Vagina (tissue), 2 donors: Measurements from ENCODE around the gene EXD3. TPM values are rescaled to one million over a fixed set of nuclear protein-coding genes. Genes with fewer than 3 reads are reported as not detected.
"Not testable (repeated sequence)": the region's sequence is repeated elsewhere in the genome, so short reads cannot be mapped to it uniquely, and the experiment has no call there.

Experiments used
- DNase-seq, 2 donors: peaks; one replicate each; pipeline ENCODE4 v3.0.0-alpha.2; 2017; ENCODE audit errors: extremely low spot score in 2 of 2
- H3K27ac ChIP-seq: fragments of 200-600 bp; sonication (generic); one replicate; pipeline ENCODE4 v1.5.1; 2019
- H3K27me3 ChIP-seq: fragments of 200-600 bp; sonication (generic); one replicate; pipeline ENCODE4 v1.5.1; 2019
- H3K36me3 ChIP-seq, 2 donors: fragments of 200-600 bp; sonication (generic); one replicate each; pipeline ENCODE4 v1.5.1; 2017 to 2019
- H3K4me1 ChIP-seq: fragments of 200-600 bp; sonication (generic); one replicate; pipeline ENCODE4 v1.5.1; 2019
- H3K4me3 ChIP-seq, 2 donors: fragments of 200-600 bp; sonication (generic); 1 replicate in 1 of 2; 2 replicates in 1 of 2; pipeline ENCODE4 v1.5.1; 2016 to 2019
- H3K9me3 ChIP-seq: fragments of 200-600 bp; sonication (generic); one replicate; pipeline ENCODE4 v1.5.1; 2019
- CTCF ChIP-seq, 3 experiments: fragments of 450-650 bp in 2 of 3; fragments of 200-600 bp in 1 of 3; sonication (generic) in 1 of 3; IDR thresholded peaks; one replicate each; pipeline ENCODE4 v1.5.1; 2017 to 2019; ENCODE audit warnings: antibody characterized with exemption in 3 of 3, mild to moderate bottlenecking in 2 of 3, moderate library complexity in 2 of 3
- POLR2A ChIP-seq, 2 donors: fragments of 450-650 bp; IDR thresholded peaks; one replicate each; pipeline ENCODE4 v1.6.1; 2017; ENCODE audit warnings: antibody characterized with exemption in 2 of 2, mild to moderate bottlenecking in 2 of 2, moderate library complexity in 2 of 2
- POLR2AphosphoS5 ChIP-seq, 2 donors: sonication (generic); formaldehyde crosslinking; IDR thresholded peaks; one replicate each; pipeline ENCODE4 v1.9.0; 2017; ENCODE audit warnings: antibody characterized with exemption in 2 of 2, mild to moderate bottlenecking in 2 of 2, low read depth in 1 of 2; ENCODE audit not compliant: insufficient read depth in 1 of 2
- intact Hi-C: fragments of 100-400 bp; cut with DNase I; formaldehyde crosslinking; loops from one replicate; pipeline ENCODE4 v1.15.1; 2023
- total RNA-seq: library from RNA; depleted of rRNA; stranded (reverse); fragments of >200 nt; gene quantifications from one replicate; pipeline ENCODE4 v1.2.3, GENCODE V29; 2016

The EXD3 gene
- total RNA-seq = 35.6 TPM

GRCh38 chr9:137422604-137423513 is at the start of gene EXD3, which contains the start of gene NOXA1:
Gene EXD3 (minus strand): TSS chr9:137423162. CDS start chr9:137395357, 27,805 bp downstream.
Gene NOXA1 (plus strand): TSS chr9:137423393. CDS start chr9:137423530, 137 bp downstream.
- H3K27me3 ChIP-seq = no peaks in the 10 kb centered on the region
- intact Hi-C loops = no loop called here
- no peak for TF ChIP-seq POLR2A (IDR thresholded peaks at IDR 0.05)
- TF ChIP-seq POLR2AphosphoS5 (IDR thresholded peaks at IDR 0.05; ENCODE audit: insufficient read depth in 1 of 2, low read depth in 1 of 2) = no peak
- peak in 2 of 3 experiments; percentile 28 to 40 for TF ChIP-seq CTCF (IDR thresholded peaks at IDR 0.05)
- peaks cover 34% of the 10 kb centered on the region for H3K4me1 ChIP-seq
- H3K36me3 ChIP-seq = no peaks in the 10 kb centered on the region
- peak within 1 kb of the TSS; percentile 87 for H3K27ac ChIP-seq
- H3K4me3 ChIP-seq = peak within 1 kb of the TSS; percentile 84 to 95
- DNase-seq = no peak
- no peaks in the 10 kb centered on the region for H3K9me3 ChIP-seq

- Histone ChIP-seq H3K9me3 (peaks cover 2% of the 10 kb centered on the region), H3K4me1 (no peaks in the 10 kb centered on the region), H3K27me3 (no peaks in the 10 kb centered on the region), H3K4me3 (no peak overlapping the region), H3K36me3 (no peaks in the 10 kb centered on the region), H3K27ac (no peak overlapping the region)
- intact Hi-C loops = no loop called here
- DNase-seq = no peak
- TF ChIP-seq POLR2A (IDR thresholded peaks at IDR 0.05) (no peak), POLR2AphosphoS5 (IDR thresholded peaks at IDR 0.05; ENCODE audit: insufficient read depth in 1 of 2, low read depth in 1 of 2) (no peak), CTCF (IDR thresholded peaks at IDR 0.05) (no peak)
Measured at GRCh38 chr9:137470785-137471184, 47.8 kb upstream of the EXD3 start.

- intact Hi-C loops = no loop called here
- no peak for DNase-seq
- Histone ChIP-seq H3K27me3 (no peaks in the 10 kb centered on the region), H3K4me1 (no peaks in the 10 kb centered on the region), H3K36me3 (no peaks in the 10 kb centered on the region), H3K9me3 (no peaks in the 10 kb centered on the region), H3K27ac (no peak overlapping the region), H3K4me3 (no peak overlapping the region)
- TF ChIP-seq POLR2A (IDR thresholded peaks at IDR 0.05) (no peak), POLR2AphosphoS5 (IDR thresholded peaks at IDR 0.05; ENCODE audit: insufficient read depth in 1 of 2, low read depth in 1 of 2) (no peak), CTCF (IDR thresholded peaks at IDR 0.05) (no peak)
Measured at GRCh38 chr9:137467896-137468295, 44.9 kb upstream of the EXD3 start.

GRCh38 chr9:137467161-137467581 is 44.2 kb upstream of the EXD3 start:
- TF ChIP-seq POLR2A (IDR thresholded peaks at IDR 0.05) (no peak), CTCF (IDR thresholded peaks at IDR 0.05) (no peak), POLR2AphosphoS5 (IDR thresholded peaks at IDR 0.05; ENCODE audit: insufficient read depth in 1 of 2, low read depth in 1 of 2) (no peak)
- intact Hi-C loops = no loop called here
- H3K4me3 ChIP-seq = no peak overlapping the region
- H3K27me3 ChIP-seq = no peaks in the 10 kb centered on the region
- H3K9me3 ChIP-seq = no peaks in the 10 kb centered on the region
- no peak overlapping the region for H3K27ac ChIP-seq
- no peak for DNase-seq
- H3K4me1 ChIP-seq = no peaks in the 10 kb centered on the region
- H3K36me3 ChIP-seq = no peaks in the 10 kb centered on the region

GRCh38 chr9:137466389-137467085 is 43.6 kb upstream of the EXD3 start:
- H3K27me3 ChIP-seq, H3K9me3 ChIP-seq, H3K4me1 ChIP-seq, intact Hi-C loops, DNase-seq, H3K4me3 ChIP-seq, H3K27ac ChIP-seq, H3K36me3 ChIP-seq: not testable (repeated sequence)
